Fibroblast of pulmonary artery (primary cell): ENCODE measurements around the gene MREG.

Experiments used
- DNase-seq: peaks from one replicate; pipeline ENCODE4 v3.0.0-alpha.2; 2010; ENCODE audit warnings: low read depth
- H3K4me3 ChIP-seq: replicated peaks from 2 replicates; pipeline ENCODE4 v1.5.1; 2011; ENCODE audit warnings: low read depth, mild to moderate bottlenecking, control low read depth, low read length, moderate library complexity
- TF ChIP-seq, protein P1 (sequence below): IDR thresholded peaks from 2 replicates; pipeline ENCODE4 v1.5.1; 2011; ENCODE audit warnings: mild to moderate bottlenecking, control low read depth, low read length, inconsistent platforms; ENCODE audit errors: missing control alignments

Gene MREG, protein sequence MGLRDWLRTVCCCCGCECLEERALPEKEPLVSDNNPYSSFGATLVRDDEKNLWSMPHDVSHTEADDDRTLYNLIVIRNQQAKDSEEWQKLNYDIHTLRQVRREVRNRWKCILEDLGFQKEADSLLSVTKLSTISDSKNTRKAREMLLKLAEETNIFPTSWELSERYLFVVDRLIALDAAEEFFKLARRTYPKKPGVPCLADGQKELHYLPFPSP

DNA sequence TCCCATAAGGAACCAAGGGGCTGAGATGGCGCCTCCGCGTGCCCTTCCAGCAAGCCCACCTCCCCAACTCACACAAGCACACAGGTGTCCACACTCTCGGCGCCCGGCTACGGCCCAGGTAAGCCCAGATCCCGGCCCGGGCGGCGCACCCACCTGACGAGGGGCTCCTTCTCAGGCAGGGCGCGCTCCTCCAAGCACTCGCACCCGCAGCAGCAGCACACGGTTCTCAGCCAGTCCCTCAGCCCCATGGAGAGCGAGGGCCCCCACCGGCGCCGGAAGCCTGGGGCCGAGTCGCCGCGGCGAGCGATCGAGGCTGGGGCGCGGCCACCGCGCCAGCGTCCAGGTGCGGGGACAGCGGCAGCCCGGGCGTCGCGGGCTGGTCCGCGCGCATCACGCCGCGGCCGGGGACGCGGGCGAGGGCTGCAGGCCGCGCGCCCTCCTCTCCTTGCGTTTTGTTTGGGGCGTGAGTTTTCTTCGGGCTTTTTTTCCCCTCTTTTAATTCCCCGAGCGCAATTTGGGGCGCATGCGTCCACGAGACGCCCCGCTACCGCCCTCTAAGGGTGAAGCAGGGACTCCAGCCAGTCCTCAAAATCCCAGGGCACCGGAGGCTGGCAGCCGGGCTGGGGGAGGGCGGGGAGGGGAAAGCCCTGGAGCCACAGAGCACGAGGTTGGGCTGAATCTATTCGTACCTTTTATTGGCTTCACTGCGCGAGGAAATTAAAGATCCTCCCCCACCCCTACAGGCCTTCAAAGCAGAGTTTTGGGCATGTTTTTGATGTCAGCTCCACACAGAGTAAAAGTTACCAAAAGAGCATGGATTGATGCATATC is at the start of gene MREG:
MREG (minus strand) TSS at position 472 of the 830 bp plus-strand sequence; CDS start at position 248, 224 bp downstream.
- peak; percentile 80 for DNase-seq
- TF ChIP-seq, protein P1, sequence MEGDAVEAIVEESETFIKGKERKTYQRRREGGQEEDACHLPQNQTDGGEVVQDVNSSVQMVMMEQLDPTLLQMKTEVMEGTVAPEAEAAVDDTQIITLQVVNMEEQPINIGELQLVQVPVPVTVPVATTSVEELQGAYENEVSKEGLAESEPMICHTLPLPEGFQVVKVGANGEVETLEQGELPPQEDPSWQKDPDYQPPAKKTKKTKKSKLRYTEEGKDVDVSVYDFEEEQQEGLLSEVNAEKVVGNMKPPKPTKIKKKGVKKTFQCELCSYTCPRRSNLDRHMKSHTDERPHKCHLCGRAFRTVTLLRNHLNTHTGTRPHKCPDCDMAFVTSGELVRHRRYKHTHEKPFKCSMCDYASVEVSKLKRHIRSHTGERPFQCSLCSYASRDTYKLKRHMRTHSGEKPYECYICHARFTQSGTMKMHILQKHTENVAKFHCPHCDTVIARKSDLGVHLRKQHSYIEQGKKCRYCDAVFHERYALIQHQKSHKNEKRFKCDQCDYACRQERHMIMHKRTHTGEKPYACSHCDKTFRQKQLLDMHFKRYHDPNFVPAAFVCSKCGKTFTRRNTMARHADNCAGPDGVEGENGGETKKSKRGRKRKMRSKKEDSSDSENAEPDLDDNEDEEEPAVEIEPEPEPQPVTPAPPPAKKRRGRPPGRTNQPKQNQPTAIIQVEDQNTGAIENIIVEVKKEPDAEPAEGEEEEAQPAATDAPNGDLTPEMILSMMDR = peak; percentile 68
- peak within 1 kb of the TSS; percentile 61 for H3K4me3 ChIP-seq

DNA sequence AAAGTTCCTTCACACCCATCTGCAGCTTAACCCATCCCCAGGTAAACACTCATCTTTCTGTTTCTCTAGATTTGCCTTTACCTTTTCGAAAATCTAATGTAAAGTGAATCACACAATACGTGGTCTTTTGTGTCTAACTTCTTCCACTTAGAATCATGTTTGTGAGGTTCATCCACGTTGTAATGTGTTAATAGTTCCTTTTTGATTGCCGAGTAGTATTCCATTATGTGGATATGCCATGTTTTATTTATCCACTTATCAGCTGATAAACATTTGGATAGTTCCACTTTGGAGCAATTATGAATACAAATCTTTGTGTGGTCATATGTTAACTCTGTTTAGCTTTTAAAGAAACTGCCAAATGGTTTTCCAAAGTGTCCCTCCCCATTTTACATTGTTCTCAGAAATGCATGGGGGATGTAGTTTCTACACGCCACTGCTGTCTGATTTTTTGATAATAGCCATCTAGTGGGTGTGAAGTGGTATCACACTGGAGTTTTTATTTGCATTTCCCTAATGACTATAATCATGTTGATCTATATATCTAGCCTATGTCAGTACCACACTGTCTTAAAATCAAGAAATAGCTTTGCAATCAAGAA is 46.0 kb upstream of the MREG start:
- H3K4me3 ChIP-seq = no peak overlapping the region
- no peak for DNase-seq
- TF ChIP-seq, protein P1 = no peak

DNA sequence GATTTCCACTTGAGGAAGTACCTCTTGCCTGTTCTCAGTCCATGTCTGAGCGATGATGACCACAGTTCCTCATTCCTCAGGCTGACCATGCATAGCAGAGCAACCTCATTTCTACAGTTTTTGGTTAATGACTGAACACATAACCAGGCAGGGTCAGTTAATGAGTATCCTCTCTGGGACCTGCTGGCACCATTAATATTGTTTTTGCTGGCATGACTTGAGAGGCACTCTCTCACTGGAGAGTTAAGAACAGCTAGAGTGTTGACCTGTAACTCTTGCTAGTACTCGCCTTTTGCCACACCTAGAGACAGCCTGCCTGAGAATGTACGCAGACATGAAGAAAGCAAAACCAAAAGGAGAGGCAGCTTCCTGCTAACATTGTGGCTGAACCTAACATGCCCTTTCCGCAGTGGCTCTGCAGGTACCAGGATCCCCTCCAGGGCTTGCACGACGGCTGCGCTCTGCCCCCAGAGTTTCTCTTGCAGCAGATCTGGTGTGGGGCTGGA is 44.4 kb upstream of the MREG start:
- H3K4me3 ChIP-seq = no peak overlapping the region
- DNase-seq = no peak
- TF ChIP-seq, protein P1 = no peak

DNA sequence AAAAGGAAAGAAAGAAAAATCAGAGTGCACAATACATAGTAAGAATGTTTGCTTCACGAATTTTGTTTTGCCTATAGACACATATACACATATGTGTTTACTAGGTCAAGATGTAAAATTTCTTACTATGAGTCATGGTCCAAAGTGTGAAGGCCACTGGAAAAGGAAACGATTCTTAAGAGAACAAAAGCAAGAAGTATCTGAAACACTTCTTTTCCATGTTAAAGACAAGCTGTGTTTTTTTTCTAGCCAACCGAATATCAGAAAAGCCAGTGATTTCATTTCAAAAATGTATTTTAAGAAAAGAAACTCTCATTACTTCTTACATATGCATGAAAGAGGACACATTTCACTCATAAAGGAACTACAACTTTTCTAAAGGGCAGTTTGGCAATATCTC is 43.4 kb upstream of the MREG start:
- no peak overlapping the region for H3K4me3 ChIP-seq
- TF ChIP-seq, protein P1 = no peak
- DNase-seq = no peak

DNA sequence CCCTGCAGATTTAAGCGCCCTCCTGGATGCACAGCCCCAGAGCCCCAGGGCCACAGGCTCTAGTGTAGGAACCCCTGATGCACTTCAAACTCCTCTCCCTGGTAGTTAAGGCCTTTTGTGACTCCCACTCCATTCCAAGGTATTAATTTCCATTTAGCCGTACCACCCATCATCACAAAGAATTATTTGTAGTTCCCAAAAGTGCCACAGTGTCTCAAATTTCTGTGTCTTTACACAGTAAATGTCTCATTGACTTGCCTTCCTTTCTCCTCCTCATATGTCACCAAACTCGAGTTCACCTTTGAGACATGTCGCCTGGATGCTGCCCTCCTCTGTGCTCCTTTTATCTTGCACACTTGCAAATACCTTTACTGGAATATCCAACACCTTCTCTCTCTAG is 42.3 kb upstream of the MREG start:
- TF ChIP-seq, protein P1 = no peak

DNA sequence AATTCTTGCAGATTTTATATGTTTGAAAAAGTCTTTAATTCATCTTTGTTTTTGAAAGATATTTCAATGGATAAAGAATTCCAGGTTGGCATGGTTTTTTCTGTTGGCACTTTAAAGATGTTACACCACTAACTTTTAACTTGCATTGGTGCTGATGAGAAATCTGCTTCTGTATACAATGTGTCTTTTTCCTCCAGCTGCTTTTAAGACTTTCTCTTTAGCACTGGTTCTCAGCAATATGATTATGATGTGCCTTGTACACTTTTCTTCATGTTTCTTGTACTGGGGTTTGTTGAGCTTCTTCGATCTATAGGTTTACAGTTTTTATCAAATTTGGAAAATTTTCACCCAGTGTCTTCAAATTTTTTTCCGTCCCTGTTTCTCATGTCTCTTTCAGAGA is 39.1 kb upstream of the MREG start:
- TF ChIP-seq, protein P1 = no peak
- no peak overlapping the region for H3K4me3 ChIP-seq
- no peak for DNase-seq

More for the DNA sequence above, 42.3 kb upstream of the MREG start:
- DNase-seq = no peak
- no peak overlapping the region for H3K4me3 ChIP-seq
